Calu3 (cell line): ENCODE results near the gene ATOH8. TPM values are rescaled to one million over a fixed set of nuclear protein-coding genes. Genes with fewer than 3 reads are reported as not detected.

ENCODE experiments used
- BruUV-seq: library from RNA; stranded (reverse); fragments of 400-500 nt; replicated peaks from 2 replicates; lab custom pipeline; 2021; lab: Mats Ljungman, UMichigan
- CTCF ChIA-PET: fragments of 300-600 bp; sonication (Branson Sonifier 250); formaldehyde crosslinking; loops from one replicate; lab custom pipeline; 2022; ENCODE audit warnings: antibody characterized with exemption; lab: Charles Lee
- DNase-seq: peaks from one replicate; pipeline ENCODE4 v3.0.0; 2022
- H3K27ac Mint-ChIP-seq: one replicate; pipeline ENCODE4 v1.8.0; 2022; ENCODE audit warnings: mixed read lengths; ENCODE audit not compliant: unreplicated experiment
- H3K27me3 Mint-ChIP-seq: one replicate; pipeline ENCODE4 v1.8.0; 2022; ENCODE audit warnings: mixed read lengths; ENCODE audit not compliant: unreplicated experiment
- H3K36me3 Mint-ChIP-seq: one replicate; pipeline ENCODE4 v1.8.0; 2022; ENCODE audit warnings: mild to moderate bottlenecking, moderate library complexity, mixed read lengths; ENCODE audit not compliant: insufficient read depth, unreplicated experiment
- H3K4me1 Mint-ChIP-seq: one replicate; pipeline ENCODE4 v1.8.0; 2022; ENCODE audit warnings: mild to moderate bottlenecking, low read depth, mixed read lengths; ENCODE audit not compliant: unreplicated experiment
- H3K4me3 Mint-ChIP-seq: one replicate; pipeline ENCODE4 v1.8.0; 2022; ENCODE audit warnings: mild to moderate bottlenecking, low read depth, moderate library complexity, mixed read lengths; ENCODE audit not compliant: unreplicated experiment
- H3K9me3 Mint-ChIP-seq: one replicate; pipeline ENCODE4 v1.8.0; 2022; ENCODE audit warnings: low read depth, mixed read lengths; ENCODE audit not compliant: unreplicated experiment
- intact Hi-C: fragments of 100-400 bp; cut with micrococcal nuclease; formaldehyde crosslinking; loops from one replicate; pipeline ENCODE4 v1.10.0; 2022; ENCODE audit not compliant: unreplicated experiment
- total RNA-seq: library from RNA; stranded (reverse); gene quantifications from 2 replicates; pipeline ENCODE4 v1.2.3, GENCODE V29; 2022
- TF ChIP-seq, protein P1 (sequence below): fragments of 200-600 bp; IDR thresholded peaks from one replicate; pipeline ENCODE4 v1.8.0; 2022; ENCODE audit warnings: antibody characterized with exemption; ENCODE audit not compliant: unreplicated experiment

The ATOH8 gene
- total RNA-seq, 1 experiment from 2014 or later = 0.19 TPM

DNA sequence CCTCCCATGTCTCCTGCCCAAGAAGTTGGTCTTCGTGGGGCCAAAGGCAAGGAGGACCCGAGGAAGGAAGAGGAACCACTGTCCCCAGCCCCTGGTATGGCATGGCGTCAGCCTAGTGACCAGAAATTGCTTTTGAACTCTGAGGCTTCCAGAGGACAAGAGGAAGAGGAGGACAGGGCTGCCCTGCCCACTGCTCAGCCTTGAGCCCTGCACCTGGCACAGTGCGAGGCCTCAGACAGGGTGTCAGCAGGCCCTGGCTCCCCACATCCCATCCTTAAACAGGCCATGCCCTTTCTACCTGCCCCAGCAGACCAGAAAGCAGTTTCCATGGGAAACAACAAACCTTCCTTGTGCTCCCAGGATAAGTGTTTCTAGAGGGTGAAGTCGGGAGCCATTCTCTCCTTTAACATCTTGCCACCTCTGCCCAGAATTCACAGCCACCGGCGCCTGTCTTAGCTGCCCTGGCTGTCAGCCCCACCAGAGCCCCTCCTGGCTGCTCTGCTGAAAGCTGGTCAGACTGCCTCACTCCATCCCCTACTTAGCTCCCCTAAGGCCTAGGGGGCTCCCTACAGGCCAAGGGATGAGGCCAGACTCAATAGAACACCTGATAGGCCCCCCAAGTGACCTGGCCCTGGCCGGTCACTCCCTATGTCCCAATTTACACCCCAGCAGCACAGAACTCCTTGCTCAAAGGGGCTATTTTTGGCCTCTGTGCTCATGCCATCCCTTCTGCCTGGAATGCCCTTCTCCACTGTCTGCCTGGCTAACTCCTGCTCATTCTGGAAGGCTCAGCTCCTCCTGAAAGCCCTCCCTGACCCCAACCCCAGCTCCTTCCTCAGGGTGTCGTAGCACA lies 20.6 kb downstream of the ATOH8 start:
- H3K36me3 Mint-ChIP-seq = no peaks in the 10 kb centered on the region
- no TSS peak for BruUV-seq
- H3K9me3 Mint-ChIP-seq = no peaks in the 10 kb centered on the region
- H3K27ac Mint-ChIP-seq = no peak overlapping the region
- no peak overlapping the region for H3K4me3 Mint-ChIP-seq
- intact Hi-C loops = no loop called here
- CTCF ChIA-PET = no interaction called here
- H3K4me1 Mint-ChIP-seq = peaks cover 25% of the 10 kb centered on the region
- no peaks in the 10 kb centered on the region for H3K27me3 Mint-ChIP-seq
- DNase-seq = no peak
- TF ChIP-seq, protein P1, sequence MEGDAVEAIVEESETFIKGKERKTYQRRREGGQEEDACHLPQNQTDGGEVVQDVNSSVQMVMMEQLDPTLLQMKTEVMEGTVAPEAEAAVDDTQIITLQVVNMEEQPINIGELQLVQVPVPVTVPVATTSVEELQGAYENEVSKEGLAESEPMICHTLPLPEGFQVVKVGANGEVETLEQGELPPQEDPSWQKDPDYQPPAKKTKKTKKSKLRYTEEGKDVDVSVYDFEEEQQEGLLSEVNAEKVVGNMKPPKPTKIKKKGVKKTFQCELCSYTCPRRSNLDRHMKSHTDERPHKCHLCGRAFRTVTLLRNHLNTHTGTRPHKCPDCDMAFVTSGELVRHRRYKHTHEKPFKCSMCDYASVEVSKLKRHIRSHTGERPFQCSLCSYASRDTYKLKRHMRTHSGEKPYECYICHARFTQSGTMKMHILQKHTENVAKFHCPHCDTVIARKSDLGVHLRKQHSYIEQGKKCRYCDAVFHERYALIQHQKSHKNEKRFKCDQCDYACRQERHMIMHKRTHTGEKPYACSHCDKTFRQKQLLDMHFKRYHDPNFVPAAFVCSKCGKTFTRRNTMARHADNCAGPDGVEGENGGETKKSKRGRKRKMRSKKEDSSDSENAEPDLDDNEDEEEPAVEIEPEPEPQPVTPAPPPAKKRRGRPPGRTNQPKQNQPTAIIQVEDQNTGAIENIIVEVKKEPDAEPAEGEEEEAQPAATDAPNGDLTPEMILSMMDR = no peak

DNA sequence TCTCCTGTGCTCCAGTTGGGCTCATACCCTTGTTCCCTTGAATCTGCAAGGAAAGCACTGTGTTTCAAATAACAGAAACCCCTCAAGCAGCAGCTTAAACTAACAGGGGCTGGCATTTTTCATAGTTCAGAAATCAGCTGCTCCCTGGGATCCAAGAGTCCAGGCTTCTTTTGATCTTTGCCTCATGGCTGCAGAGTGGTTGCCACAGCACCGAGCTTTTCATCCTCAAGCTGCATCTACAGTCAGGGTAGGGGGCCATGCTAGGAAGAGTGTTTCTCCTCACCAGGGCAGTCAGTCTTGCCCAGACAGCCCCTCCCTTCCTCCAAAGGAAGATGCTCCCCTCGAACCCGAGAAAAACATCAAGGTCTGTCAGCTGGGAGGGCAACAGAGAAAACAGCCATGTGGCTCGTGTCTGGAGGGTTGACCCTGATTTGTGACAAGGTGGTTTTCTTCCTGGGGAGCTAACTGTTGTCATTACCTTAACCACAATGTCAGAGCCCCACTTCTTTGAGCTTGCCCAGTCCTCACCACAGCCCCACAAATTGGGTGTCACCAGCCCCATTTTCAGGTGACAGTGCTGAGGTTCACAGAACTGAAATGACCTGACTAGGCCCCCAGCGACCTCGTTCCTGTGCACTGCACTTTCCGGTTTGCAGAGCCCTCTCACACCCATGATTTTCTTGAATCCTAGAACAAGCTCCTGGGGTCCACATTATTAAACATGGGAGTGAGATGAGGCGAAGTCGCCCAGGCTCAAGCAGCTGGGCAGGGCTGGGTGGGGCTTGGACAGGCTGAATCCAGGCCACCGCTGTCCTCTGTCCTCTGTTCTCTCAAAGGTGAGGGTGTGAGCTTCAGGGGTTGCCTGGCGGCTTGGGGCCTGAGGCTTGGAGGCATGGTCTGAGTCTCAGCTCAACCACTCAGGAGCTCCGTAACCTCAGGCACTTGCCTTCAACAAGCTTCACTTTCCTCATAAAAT lies 21.9 kb downstream of the ATOH8 start:
- no peak overlapping the region for H3K27ac Mint-ChIP-seq
- H3K27me3 Mint-ChIP-seq = no peaks in the 10 kb centered on the region
- H3K36me3 Mint-ChIP-seq = no peaks in the 10 kb centered on the region
- no peak overlapping the region for H3K4me3 Mint-ChIP-seq
- no TSS peak for BruUV-seq
- H3K4me1 Mint-ChIP-seq = peaks cover 22% of the 10 kb centered on the region
- intact Hi-C loops = no loop called here
- DNase-seq = no peak
- no peaks in the 10 kb centered on the region for H3K9me3 Mint-ChIP-seq
- CTCF ChIA-PET = interaction anchor here (0.6 to 1.1 kb wide), 3 partner anchors 14 to 58 kb away, joined by 3 to 4 read pairs (median 4); no protein-coding TSS in a partner anchor
- TF ChIP-seq, protein P1 = no peak

DNA sequence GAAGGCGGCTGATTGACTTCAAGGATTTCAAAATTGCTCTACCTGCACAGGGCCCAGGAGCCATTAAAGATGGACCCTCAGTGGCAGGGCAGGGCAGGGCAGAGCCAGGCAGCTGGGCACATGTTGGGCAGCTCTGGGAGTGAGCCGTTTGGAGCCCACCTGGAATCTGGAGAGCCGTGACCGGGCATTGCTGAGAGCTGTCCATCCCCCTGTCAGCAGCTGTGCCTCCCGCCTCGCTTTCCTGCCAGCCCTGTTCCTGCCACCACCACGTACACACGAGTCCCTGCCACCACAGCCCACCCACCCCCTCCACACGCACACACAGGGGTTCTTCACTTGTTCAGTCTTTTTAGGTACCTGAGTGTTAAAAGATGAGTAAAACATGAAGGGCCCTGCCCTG lies 22.9 kb downstream of the ATOH8 start:
- H3K4me3 Mint-ChIP-seq = no peak overlapping the region
- H3K27me3 Mint-ChIP-seq = no peaks in the 10 kb centered on the region
- H3K9me3 Mint-ChIP-seq = no peaks in the 10 kb centered on the region
- intact Hi-C loops = no loop called here
- no peak for DNase-seq
- H3K36me3 Mint-ChIP-seq = no peaks in the 10 kb centered on the region
- CTCF ChIA-PET = no interaction called here
- H3K27ac Mint-ChIP-seq = no peak overlapping the region
- TF ChIP-seq, protein P1 = no peak
- H3K4me1 Mint-ChIP-seq = peaks cover 13% of the 10 kb centered on the region
- BruUV-seq = no TSS peak

DNA sequence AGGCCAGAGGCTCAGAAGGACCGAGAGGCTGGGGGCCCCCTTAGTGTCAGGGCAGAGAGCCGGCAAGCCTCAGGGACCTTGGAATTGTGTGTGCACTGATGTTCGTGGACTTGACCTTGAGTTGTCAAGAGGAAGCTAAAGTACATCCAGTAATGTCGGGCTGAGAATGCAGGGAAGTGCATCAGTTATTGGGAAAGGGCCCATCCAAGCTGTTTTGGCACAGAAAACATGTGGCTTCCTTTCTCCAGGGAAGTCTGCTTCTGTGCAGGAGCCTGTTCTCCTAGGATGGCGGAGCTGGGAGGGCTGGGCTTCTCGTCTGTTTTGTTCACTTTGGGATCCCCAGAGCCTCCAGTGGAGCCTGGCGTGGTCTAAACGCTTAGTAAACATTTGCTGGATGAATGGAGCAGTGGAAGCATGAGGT lies 23.7 kb downstream of the ATOH8 start:
- CTCF ChIA-PET = no interaction called here
- H3K9me3 Mint-ChIP-seq = no peaks in the 10 kb centered on the region
- H3K4me1 Mint-ChIP-seq = peaks cover 6% of the 10 kb centered on the region
- no peaks in the 10 kb centered on the region for H3K36me3 Mint-ChIP-seq
- intact Hi-C loops = no loop called here
- no TSS peak for BruUV-seq
- H3K27me3 Mint-ChIP-seq = no peaks in the 10 kb centered on the region
- DNase-seq = no peak
- H3K27ac Mint-ChIP-seq = no peak overlapping the region
- H3K4me3 Mint-ChIP-seq = no peak overlapping the region
- TF ChIP-seq, protein P1 = no peak
